Gastrocnemius medialis (tissue), 4 donors: ENCODE data around the gene THBS1.

Experiments
- CTCF ChIP-seq, 5 experiments: fragments of 450-650 bp in 3 of 5; fragments of 200-600 bp in 2 of 5; sonication (generic) in 2 of 5; IDR thresholded peaks in 4 of 5; conservative IDR thresholded peaks in 1 of 5; 1 replicate in 4 of 5; 2 replicates in 1 of 5; pipeline ENCODE4 v1.5.1; 2016 to 2019; ENCODE audit warnings: antibody characterized with exemption in 5 of 5, mild to moderate bottlenecking in 3 of 5, moderate library complexity in 3 of 5
- POLR2A ChIP-seq, 2 donors: fragments of 450-650 bp; IDR thresholded peaks; one replicate each; pipeline ENCODE4 v1.6.1; 2017; ENCODE audit warnings: antibody characterized with exemption in 2 of 2, mild to moderate bottlenecking in 2 of 2, moderate library complexity in 2 of 2

GRCh38 chr15:39640665-39641064, 59.8 kb downstream of the THBS1 start:
- TF ChIP-seq CTCF (IDR thresholded peaks at IDR 0.05 in 4 of 5, conservative IDR thresholded peaks at IDR 0.05 in 1 of 5) (no peak), POLR2A (IDR thresholded peaks at IDR 0.05) (no peak)
